Caki2 (cell line): ENCODE measurements around the gene DNAJB2. TPM values are rescaled to one million over a fixed set of nuclear protein-coding genes. Genes with fewer than 3 reads are reported as not detected.
A peak's percentile ranks its signal among the peaks of the same experiment; 100 is the strongest.
"Not testable (repeated sequence)": the region's sequence is repeated elsewhere in the genome, so short reads cannot be mapped to it uniquely, and the experiment has no call there.

Experiments
- DNase-seq: peaks from one replicate; pipeline ENCODE4 v3.0.0-alpha.2; 2015; ENCODE audit warnings: low read depth
- in situ Hi-C: cut with HindIII; loops from 2 replicates; pipeline ENCODE4 v1.10.0; 2016; ENCODE audit warnings: low sequenced_read_pairs, low pct_unique_long_range_greater_than_20kb, mixed read lengths
- total RNA-seq: library from RNA; depleted of rRNA; stranded (reverse); fragments of >200 nt; shearing (Covaris generic); gene quantifications from 2 replicates; pipeline ENCODE4 v1.2.3, GENCODE V29; 2014; ENCODE audit warnings: low replicate concordance

The DNAJB2 gene
- total RNA-seq, 1 experiment from 2014 or later: 50.6 TPM

DNA sequence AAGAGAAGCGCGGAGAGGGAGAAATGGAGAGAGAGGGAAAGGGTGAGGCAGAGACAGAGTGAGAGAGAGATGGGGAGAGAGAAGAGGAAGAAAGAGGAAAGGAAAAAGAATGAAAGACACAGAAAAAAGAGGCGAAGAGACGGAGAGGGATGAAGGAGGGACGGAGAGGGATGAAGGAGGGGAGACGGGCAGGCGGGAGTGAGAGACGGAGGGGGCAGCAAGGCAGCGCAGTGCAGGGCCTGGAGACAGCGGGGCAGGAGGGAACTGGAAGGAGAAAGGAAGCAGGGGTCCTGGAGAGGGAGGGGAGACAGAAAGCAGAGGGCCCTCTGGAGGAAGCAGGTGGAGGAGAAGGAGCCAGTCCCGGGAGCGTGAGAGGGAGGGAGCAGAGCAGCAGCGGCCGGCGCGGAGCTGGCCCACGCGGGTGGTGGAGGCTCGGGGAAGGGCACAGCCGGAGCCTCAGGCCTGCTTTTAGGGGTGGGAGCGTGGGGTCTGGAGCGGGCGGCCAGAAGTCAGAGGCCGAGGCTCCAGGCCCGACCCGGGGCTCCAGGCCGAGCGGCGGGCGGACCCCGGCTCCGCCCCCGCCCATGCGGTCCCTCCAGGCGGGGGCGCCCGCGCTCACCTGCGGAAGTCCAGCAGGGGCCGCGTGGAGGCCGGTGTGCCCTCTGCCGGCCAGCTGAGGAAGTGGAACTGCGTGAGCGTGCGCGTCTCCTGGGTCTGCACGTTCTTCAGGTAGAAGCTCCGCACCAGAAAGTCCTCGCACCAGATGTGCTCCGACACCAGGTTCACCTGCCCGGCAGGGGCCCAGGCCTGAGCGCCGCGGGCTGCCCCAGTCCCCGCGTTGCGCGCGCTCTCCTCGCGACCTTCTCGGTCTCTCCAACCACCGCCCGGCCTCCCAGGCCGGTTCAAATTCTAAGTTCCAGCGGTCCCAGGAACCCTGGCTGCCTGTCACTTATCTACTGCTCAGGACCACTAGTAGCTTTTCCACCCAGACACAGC is 15.5 kb downstream of the DNAJB2 start:
- DNase-seq: peak; percentile 79
- in situ Hi-C loops: no loop called here

DNA sequence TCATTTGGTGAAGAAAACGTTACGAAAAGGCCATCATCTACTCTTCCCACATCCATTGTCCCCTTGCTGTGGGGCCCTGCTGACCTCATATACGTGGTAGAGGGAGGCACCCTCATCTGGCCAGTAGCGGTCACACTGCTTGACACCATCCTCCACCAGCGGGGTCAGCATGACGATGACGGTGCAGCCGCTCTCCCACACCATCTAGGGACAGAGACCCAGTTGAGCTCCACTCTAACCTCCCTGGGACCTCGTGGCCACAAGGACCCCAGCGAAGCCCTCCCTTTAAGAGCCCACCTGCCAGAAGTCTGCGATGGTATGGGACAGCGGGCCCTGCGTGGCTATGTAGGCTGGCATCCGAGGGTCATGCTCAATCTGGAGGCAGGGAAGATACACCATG is 17.0 kb downstream of the DNAJB2 start:
- in situ Hi-C loops: no loop called here
- DNase-seq: no peak

GRCh38 chr2:219296631-219297391 is 17.6 kb downstream of the DNAJB2 start:
- in situ Hi-C loops: no loop called here
- no peak for DNase-seq

GRCh38 chr2:219297766-219298456 is 18.7 kb downstream of the DNAJB2 start:
- no peak for DNase-seq

DNA sequence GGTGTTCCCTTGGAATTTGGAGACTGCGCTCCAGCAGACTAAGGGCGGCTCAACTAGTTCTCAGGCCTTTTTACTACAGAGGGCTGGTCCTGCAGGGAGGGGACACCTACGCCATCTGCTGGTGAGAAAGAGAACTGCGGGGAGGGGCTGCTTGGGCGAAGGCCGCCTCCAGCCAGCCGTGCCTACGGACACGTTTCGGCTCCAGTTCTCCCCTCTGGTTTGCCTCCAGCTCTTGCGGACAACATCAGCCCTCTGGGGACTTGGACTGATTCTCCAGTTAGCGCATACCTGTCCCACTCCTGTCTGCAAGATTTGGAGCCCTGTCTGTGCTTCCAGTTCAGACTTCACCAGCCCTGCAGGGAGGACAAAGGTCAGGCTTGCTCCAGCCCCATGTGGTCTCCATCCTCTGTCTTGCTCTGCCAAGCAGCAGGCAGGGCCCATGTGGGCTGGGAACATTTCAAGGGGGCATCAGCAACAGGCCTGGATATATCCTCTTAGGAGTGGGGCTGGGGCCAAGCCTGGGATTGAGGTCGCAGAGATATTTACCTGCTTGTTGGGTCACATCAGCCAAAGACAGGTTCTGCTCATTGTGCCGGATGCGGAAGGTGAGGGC is 19.7 kb downstream of the DNAJB2 start:
- in situ Hi-C loops: no loop called here
- DNase-seq: peak; percentile 71

More at GRCh38 chr2:219297766-219298456, 18.7 kb downstream of the DNAJB2 start:
- in situ Hi-C loops: no loop called here

GRCh38 chr2:219299372-219299760 is 20.2 kb downstream of the DNAJB2 start:
- in situ Hi-C loops: no loop called here

GRCh38 chr2:219300022-219300421 is 20.9 kb downstream of the DNAJB2 start:
- no peak for DNase-seq
- in situ Hi-C loops: no loop called here

More at GRCh38 chr2:219299372-219299760, 20.2 kb downstream of the DNAJB2 start:
- no peak for DNase-seq

DNA sequence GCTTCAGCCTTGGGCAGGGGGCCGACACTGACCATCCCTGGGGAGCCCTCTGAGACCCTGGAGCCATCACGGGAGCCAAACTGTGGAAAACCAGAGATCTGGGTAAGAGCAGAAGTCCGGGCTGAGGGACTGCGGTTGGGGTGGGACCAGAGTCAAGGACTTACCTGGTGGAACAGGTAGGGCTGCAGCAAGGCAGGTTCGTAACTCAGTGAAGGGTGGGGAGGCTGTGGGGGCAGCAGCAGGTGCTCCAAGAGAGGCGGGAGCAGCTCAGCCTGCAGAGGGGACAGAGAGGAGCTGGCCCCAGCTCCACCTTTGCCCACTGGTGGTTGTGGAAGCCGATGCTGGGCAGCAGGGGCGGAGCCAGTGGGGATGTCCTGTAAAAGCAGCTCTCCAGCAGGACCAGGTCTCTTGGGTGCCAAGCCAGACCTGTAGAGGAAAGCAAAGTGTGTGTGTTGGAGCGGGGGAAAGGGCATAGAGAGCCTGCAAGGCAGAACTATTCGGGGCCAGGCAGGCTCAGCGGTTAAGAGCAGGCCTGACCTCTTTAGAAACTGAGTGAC is 23.3 kb downstream of the DNAJB2 start:
- no peak for DNase-seq
- in situ Hi-C loops: no loop called here

DNA sequence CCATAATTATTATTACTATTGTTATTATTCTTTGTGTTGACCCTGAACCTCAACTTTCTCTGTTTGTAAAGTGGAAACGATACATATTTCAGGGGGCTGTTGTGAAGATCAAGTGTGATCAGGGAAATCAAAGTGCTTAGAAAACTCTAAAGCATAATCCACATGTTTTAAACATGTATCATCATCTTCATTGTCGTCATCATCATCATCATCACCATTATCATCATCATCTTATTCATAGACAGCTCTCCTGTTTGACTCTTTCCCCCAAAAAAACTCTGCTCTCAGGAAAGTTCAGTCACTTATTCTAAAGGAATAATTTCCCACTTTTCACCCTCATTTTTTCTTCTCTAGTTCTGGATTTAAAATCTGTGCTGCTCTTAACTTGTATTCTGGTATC is 25.1 kb downstream of the DNAJB2 start:
- in situ Hi-C loops: no loop called here

DNA sequence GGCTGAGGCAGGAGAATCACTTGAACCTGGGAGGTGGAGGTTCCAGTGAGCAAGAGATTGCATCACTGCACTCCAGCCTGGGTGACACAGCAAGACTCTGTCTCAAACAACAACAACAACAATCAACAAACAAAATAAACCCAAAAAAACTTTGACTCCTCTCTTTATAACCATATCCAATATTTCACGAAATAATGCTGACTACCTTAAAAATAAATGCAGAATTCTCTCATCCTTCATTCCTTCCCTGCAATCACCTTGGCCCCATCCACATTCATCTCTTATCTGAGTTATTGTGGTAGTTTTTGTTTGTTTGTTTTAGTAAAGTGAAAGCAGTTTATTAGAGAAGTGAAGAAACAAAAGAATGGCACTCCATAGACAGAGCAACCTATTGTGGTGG is 26.9 kb downstream of the DNAJB2 start:
- in situ Hi-C loops: no loop called here
- no peak for DNase-seq

More for the DNA sequence above, 25.1 kb downstream of the DNAJB2 start:
- DNase-seq: no peak

- in situ Hi-C loops: no loop called here
- DNase-seq: peak; percentile 76
Measured at GRCh38 chr2:219308142-219309101, 29.3 kb downstream of the DNAJB2 start.

DNA sequence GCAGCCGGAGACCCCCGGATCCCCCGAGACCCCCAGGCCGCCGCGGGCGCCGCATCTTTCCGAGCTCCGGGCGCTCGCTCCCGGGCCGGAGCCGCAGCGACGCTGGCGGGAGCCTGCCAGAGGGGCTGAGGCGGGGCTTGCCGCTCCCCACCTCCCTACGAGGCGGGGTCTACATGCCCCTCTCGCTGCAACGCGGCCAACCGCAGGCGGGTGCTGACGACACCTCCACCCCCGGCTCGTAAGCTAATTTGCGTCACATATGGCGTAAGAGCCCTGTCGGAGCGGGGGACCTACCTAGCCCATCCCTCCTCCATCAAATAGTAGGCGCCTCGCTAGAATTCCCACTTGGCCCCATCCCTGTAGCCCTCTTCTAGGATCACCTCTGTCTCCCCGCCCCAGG is 30.1 kb downstream of the DNAJB2 start, which contains the start of gene PTPRN:
Gene PTPRN (minus strand): TSS at position 124 of the 400 bp plus-strand sequence. CDS start 69 bp downstream, at position 55.
- no peak for DNase-seq
- in situ Hi-C loops: no loop called here

GRCh38 chr2:219312683-219313263 is 33.6 kb downstream of the DNAJB2 start:
- DNase-seq, in situ Hi-C loops: not testable (repeated sequence)

DNA sequence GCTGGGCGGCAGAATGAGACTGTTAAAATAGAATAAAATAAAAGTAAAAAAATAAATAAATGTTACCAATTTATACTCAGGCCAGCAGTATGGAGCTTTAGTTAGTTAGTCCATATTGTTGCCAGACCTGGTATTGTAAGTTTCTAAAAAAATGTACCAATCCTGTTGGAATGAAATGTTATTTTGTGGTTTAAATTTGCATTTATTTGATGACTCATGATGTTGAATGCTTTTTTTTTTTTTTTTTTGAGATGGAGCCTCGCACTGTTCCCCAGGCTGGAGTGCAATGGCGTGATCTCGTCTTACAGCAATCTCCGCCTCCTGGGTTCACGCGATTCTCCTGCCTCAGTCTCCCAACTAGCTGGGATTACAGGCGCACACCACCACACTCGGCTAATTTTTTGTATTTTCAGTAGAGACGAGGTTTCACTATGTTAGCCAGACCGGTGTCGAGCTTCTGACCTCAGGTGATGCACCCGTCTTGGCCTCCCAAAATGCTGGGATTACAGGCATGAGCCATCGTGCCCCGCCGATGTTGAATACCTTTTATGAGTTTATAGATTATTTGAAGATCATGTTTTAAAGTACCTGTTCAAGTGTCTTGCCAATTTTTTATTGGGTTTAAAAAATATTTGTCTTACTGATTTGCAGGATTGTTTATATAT is 35.8 kb downstream of the DNAJB2 start:
- DNase-seq: peak; percentile 13

GRCh38 chr2:219323434-219323833 is 44.3 kb downstream of the DNAJB2 start:
- no peak for DNase-seq
- in situ Hi-C loops: no loop called here

More for the DNA sequence above, 35.8 kb downstream of the DNAJB2 start:
- in situ Hi-C loops: no loop called here

GRCh38 chr2:219325136-219325535 is 46.0 kb downstream of the DNAJB2 start:
- in situ Hi-C loops: no loop called here
- no peak for DNase-seq
